Large intestine (tissue), 3 donors: ENCODE results near the gene CTLA4. TPM values are rescaled to one million over a fixed set of nuclear protein-coding genes. Genes with fewer than 3 reads are reported as not detected.

ENCODE experiments used
- DNase-seq, 2 donors: peaks; one replicate each; pipeline versions ENCODE4 v3.0.0 to v3.0.0-alpha.2; 2013
- H3K27ac ChIP-seq: one replicate; pipeline ENCODE4 v1.5.1; 2013; ENCODE audit warnings: low read length
- H3K27me3 ChIP-seq: 2 replicates; pipeline ENCODE4 v1.6.1; 2013; ENCODE audit warnings: low read length; ENCODE audit not compliant: control insufficient read depth, insufficient read depth
- H3K36me3 ChIP-seq: 2 replicates; pipeline ENCODE4 v1.6.1; 2013; ENCODE audit warnings: low read length; ENCODE audit not compliant: control insufficient read depth, insufficient read depth
- H3K4me1 ChIP-seq: one replicate; pipeline ENCODE4 v1.6.1; 2013; ENCODE audit warnings: low read length; ENCODE audit not compliant: control insufficient read depth, insufficient read depth
- H3K4me3 ChIP-seq: one replicate; pipeline ENCODE4 v1.5.1; 2013; ENCODE audit warnings: low read length
- H3K9me3 ChIP-seq: one replicate; pipeline ENCODE4 v1.6.1; 2013; ENCODE audit warnings: mild to moderate bottlenecking, low read depth, low read length, moderate library complexity; ENCODE audit not compliant: control insufficient read depth
- WGBS: methylation state at CpG from one replicate; pipeline ENCODE4 v1.1.5; 2013; ENCODE audit warnings: low lambda C conversion rate; ENCODE audit not compliant: insufficient coverage; 5-methylcytosine and 5-hydroxymethylcytosine counted together
- polyA plus RNA-seq: library from polyadenylated mRNA; unstranded; fragments of 120-200 nt; gene quantifications from one replicate; pipeline ENCODE4 v1.2.1, GENCODE V29; 2013

CTLA4 gene
- polyA plus RNA-seq, 1 donor = 0.33 TPM

DNA sequence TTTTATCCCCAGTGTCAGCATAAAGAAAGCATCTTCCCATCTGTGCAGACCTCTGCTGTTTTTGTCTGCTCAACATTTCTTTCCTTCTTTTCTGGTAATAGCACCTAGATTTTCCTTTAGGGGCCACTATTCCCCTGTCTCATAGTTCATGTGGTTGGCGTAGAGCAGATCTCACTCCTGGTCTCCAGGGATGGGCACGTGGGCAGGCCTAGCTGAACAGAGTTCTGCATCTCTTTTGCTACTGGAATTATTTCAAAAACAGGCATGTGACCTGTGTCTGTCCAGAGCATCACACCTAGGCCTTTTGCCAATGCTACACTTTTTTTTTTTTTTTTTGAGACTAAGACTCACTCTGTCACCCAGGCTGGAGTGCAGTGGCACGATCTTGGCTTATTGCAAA lies 51.3 kb downstream of the CTLA4 start:
- Histone ChIP-seq H3K4me3 (no peak overlapping the region), H3K27me3 (no peaks in the 10 kb centered on the region), H3K9me3 (no peaks in the 10 kb centered on the region), H3K36me3 (no peaks in the 10 kb centered on the region), H3K4me1 (no peaks in the 10 kb centered on the region), H3K27ac (no peak overlapping the region)
- whole genome bisulfite sequencing = no CpG with 5 or more reads among the region's 3 CpGs
- DNase-seq = no peak

Other genes starting within 250 kb of the CTLA4 start
- gene CD28, start 161.1 kb upstream of the CTLA4 start, polyA plus RNA-seq = 1.5 TPM
- gene ICOS, start 69.0 kb downstream of the CTLA4 start, polyA plus RNA-seq = 0.42 TPM